ENCODE data around the gene JUNB. TPM values are rescaled to one million over a fixed set of nuclear protein-coding genes. Genes with fewer than 3 reads are reported as not detected.

JUNB gene
- total RNA-seq, 3 donors from 2014 or later (not counting 1 experiment from before 2014, with no cell fraction given) = 781 to 903 (median 859) TPM

- no peaks in the 10 kb centered on the region for H3K36me3 Mint-ChIP-seq
- intact Hi-C loops (cut with micrococcal nuclease) = no loop called here
- 55% methylated on average over 24 of the region's 24 CpGs for WGBS (ENCODE audit: insufficient coverage)
Observed at GRCh38 chr19:12749938-12750521, 41.3 kb upstream of the JUNB start.

DNA sequence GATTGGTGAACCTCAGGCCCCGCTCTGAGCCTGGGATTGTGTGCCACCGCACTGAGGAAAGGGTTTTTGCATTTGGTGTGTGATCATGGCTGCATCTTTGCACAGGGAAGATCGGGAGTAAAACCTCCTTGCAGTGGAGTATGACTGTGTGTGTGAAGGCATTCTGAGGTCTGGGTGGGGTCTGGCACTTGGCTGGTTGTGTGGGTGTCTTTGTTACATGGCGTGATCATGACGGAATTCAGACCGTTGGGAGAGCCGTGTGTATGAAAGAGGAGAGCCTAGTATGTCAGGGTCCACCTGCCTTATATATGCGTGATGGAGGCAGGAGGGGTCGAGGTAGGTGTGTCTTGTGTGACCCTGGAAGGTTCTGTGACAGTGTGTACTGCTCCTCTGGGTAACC, 40.4 kb upstream of the JUNB start:
- Histone ChIP-seq H3K27ac (ENCODE audit: low read length) (no peak overlapping the region), H3K4me1 (ENCODE audit: control insufficient read depth, insufficient read depth, low read length) (no peaks in the 10 kb centered on the region), H3K27me3 (ENCODE audit: control insufficient read depth, insufficient read depth, low read length) (no peaks in the 10 kb centered on the region), H3K36me3 (ENCODE audit: control insufficient read depth, insufficient read depth, low read length) (peaks cover 18% of the 10 kb centered on the region), H3K4me3 (ENCODE audit: low read length) (no peak overlapping the region), H3K9me3 (ENCODE audit: control insufficient read depth, insufficient read depth, low read length) (peaks cover 9% of the 10 kb centered on the region)
- Mint-ChIP-seq H3K36me3 (no peaks in the 10 kb centered on the region), H3K27me3 (ENCODE audit: low read depth in 2 of 2) (peaks cover 14 to 15% of the 10 kb centered on the region in 2 donors), H3K9me3 (no peaks in the 10 kb centered on the region), H3K4me1 (peaks cover 0 to 5% of the 10 kb centered on the region in 2 donors), H3K4me3 (no peak overlapping the region), H3K27ac (no peak overlapping the region)
- intact Hi-C loops (cut with micrococcal nuclease) = no loop called here
- ATAC-seq = no peak
- TF ChIP-seq, protein P1, sequence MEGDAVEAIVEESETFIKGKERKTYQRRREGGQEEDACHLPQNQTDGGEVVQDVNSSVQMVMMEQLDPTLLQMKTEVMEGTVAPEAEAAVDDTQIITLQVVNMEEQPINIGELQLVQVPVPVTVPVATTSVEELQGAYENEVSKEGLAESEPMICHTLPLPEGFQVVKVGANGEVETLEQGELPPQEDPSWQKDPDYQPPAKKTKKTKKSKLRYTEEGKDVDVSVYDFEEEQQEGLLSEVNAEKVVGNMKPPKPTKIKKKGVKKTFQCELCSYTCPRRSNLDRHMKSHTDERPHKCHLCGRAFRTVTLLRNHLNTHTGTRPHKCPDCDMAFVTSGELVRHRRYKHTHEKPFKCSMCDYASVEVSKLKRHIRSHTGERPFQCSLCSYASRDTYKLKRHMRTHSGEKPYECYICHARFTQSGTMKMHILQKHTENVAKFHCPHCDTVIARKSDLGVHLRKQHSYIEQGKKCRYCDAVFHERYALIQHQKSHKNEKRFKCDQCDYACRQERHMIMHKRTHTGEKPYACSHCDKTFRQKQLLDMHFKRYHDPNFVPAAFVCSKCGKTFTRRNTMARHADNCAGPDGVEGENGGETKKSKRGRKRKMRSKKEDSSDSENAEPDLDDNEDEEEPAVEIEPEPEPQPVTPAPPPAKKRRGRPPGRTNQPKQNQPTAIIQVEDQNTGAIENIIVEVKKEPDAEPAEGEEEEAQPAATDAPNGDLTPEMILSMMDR (IDR thresholded peaks at IDR 0.05) = no peak
- 75% methylated on average over 9 of the region's 9 CpGs for WGBS (ENCODE audit: insufficient coverage)
- no peak for DNase-seq

More at GRCh38 chr19:12749938-12750521, 41.3 kb upstream of the JUNB start:
- Histone ChIP-seq H3K27ac (ENCODE audit: low read length) (no peak overlapping the region), H3K36me3 (ENCODE audit: control insufficient read depth, insufficient read depth, low read length) (peaks cover 25% of the 10 kb centered on the region), H3K27me3 (ENCODE audit: control insufficient read depth, insufficient read depth, low read length) (no peaks in the 10 kb centered on the region), H3K9me3 (ENCODE audit: control insufficient read depth, insufficient read depth, low read length) (peaks cover 9% of the 10 kb centered on the region), H3K4me1 (ENCODE audit: control insufficient read depth, insufficient read depth, low read length) (no peaks in the 10 kb centered on the region), H3K4me3 (ENCODE audit: low read length) (no peak overlapping the region)
- Mint-ChIP-seq H3K9me3 (no peaks in the 10 kb centered on the region), H3K27ac (no peak overlapping the region), H3K4me1 (peaks cover 0 to 5% of the 10 kb centered on the region in 2 donors), H3K27me3 (ENCODE audit: low read depth in 2 of 2) (peaks cover 14 to 15% of the 10 kb centered on the region in 2 donors), H3K4me3 (no peak overlapping the region)
- ATAC-seq (peak in 1 of 3 donors; percentile 20), DNase-seq (no peak)
- TF ChIP-seq, protein P1 (IDR thresholded peaks at IDR 0.05) = no peak

DNA sequence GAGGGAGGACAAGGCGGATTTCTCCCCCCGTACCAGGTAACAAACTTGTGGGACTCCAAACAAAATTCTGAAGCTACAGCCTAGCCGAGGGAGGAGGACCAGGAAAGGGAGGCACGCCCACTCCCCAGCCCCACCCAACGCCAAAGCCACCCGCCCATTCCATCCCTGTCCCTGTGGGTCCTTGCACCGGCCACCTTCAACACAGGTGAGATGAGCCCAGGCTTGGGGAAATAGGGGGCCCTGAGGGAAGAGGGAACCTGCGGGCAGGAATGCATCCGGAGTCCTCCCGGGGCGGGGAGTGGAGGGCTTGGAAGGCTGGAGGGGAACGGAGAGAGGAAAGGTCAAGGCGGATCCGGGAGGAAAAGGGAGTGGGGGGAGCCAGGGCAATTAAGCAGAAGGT, 39.7 kb upstream of the JUNB start, which contains the start of gene BEST2:
Gene BEST2 (plus strand): TSS at position 157 of the 400 bp plus-strand sequence. CDS start 802 bp downstream, outside the sequence.
- Histone ChIP-seq H3K27ac (ENCODE audit: low read length) (no peak within 1 kb of the TSS), H3K4me1 (ENCODE audit: control insufficient read depth, insufficient read depth, low read length) (no peaks in the 10 kb centered on the region), H3K36me3 (ENCODE audit: control insufficient read depth, insufficient read depth, low read length) (peaks cover 13% of the 10 kb centered on the region), H3K9me3 (ENCODE audit: control insufficient read depth, insufficient read depth, low read length) (peaks cover 9% of the 10 kb centered on the region), H3K27me3 (ENCODE audit: control insufficient read depth, insufficient read depth, low read length) (no peaks in the 10 kb centered on the region), H3K4me3 (ENCODE audit: low read length) (no peak within 1 kb of the TSS)
- Mint-ChIP-seq H3K4me1 (peaks cover 0 to 5% of the 10 kb centered on the region in 2 donors), H3K27ac (no peak within 1 kb of the TSS), H3K4me3 (no peak within 1 kb of the TSS), H3K36me3 (no peaks in the 10 kb centered on the region), H3K9me3 (no peaks in the 10 kb centered on the region), H3K27me3 (ENCODE audit: low read depth in 2 of 2) (peaks cover 15 to 18% of the 10 kb centered on the region in 2 donors)
- TF ChIP-seq, protein P1 (IDR thresholded peaks at IDR 0.05) = no peak
- DNase-seq (no peak), ATAC-seq (no peak)
- intact Hi-C loops (cut with micrococcal nuclease) = no loop called here
- WGBS (ENCODE audit: insufficient coverage) = 63% methylated on average over 11 of the region's 14 CpGs
